ENCODE results near the gene CERKL.

The CERKL gene

GRCh38 chr2:181576431-181576830 lies 80.5 kb downstream of the CERKL start:
- no peak overlapping the region for H3K4me3 ChIP-seq (ENCODE audit: low read length, poor library complexity, severe bottlenecking)
- no peaks in the 10 kb centered on the region for H3K9me3 ChIP-seq (ENCODE audit: insufficient read depth, low read depth, low read length)
- H4K20me1 ChIP-seq (ENCODE audit: insufficient read depth, low read length, poor library complexity, severe bottlenecking): no peaks in the 10 kb centered on the region
- H2AFZ ChIP-seq (ENCODE audit: low read length): no peak overlapping the region
- TF ChIP-seq CTCF (conservative IDR thresholded peaks at IDR 0.05; ENCODE audit: low read length) (no peak), EZH2phosphoT487 (IDR thresholded peaks at IDR 0.05; ENCODE audit: borderline replicate concordance) (no peak)
- H3F3A ChIP-seq (ENCODE audit: low read depth): no peaks in the 10 kb centered on the region
- H3K79me2 ChIP-seq (ENCODE audit: insufficient read depth, low read length): no peaks in the 10 kb centered on the region
- peaks cover 8% of the 10 kb centered on the region for H3K4me1 ChIP-seq (ENCODE audit: insufficient read depth, low read length, poor library complexity, severe bottlenecking)
- no peaks in the 10 kb centered on the region for H3K9me2 ChIP-seq (replicated peaks; ENCODE audit: low read depth, low read length)
- no peaks in the 10 kb centered on the region for H3K36me3 ChIP-seq (ENCODE audit: insufficient read depth, low read length)
- H3K4me2 ChIP-seq (ENCODE audit: low read depth, low read length, poor library complexity, severe bottlenecking): no peak overlapping the region
- H3K9ac ChIP-seq (ENCODE audit: low read depth, low read length, poor library complexity, severe bottlenecking): no peak overlapping the region
- no peaks in the 10 kb centered on the region for H3K27me3 ChIP-seq (ENCODE audit: insufficient read depth, low read length, poor library complexity, severe bottlenecking)

- peak overlapping the region; percentile 8 for H3K9ac ChIP-seq (ENCODE audit: low read depth, low read length, poor library complexity, severe bottlenecking)
- peak overlapping the region; percentile 63 for H2AFZ ChIP-seq (ENCODE audit: low read length)
- no peak for TF ChIP-seq EZH2phosphoT487 (IDR thresholded peaks at IDR 0.05; ENCODE audit: borderline replicate concordance)
- TF ChIP-seq CTCF (conservative IDR thresholded peaks at IDR 0.05; ENCODE audit: low read length): no peak
- H3K27me3 ChIP-seq (ENCODE audit: insufficient read depth, low read length, poor library complexity, severe bottlenecking): no peaks in the 10 kb centered on the region
- no peaks in the 10 kb centered on the region for H3K79me2 ChIP-seq (ENCODE audit: insufficient read depth, low read length)
- H3K4me1 ChIP-seq (ENCODE audit: insufficient read depth, low read length, poor library complexity, severe bottlenecking): peaks cover 12% of the 10 kb centered on the region
- H3K9me3 ChIP-seq (ENCODE audit: insufficient read depth, low read depth, low read length): no peaks in the 10 kb centered on the region
- H3K4me3 ChIP-seq (ENCODE audit: low read length, poor library complexity, severe bottlenecking): no peak overlapping the region
- H3F3A ChIP-seq (ENCODE audit: low read depth): no peaks in the 10 kb centered on the region
- H3K36me3 ChIP-seq (ENCODE audit: insufficient read depth, low read length): no peaks in the 10 kb centered on the region
- H4K20me1 ChIP-seq (ENCODE audit: insufficient read depth, low read length, poor library complexity, severe bottlenecking): no peaks in the 10 kb centered on the region
- no peaks in the 10 kb centered on the region for H3K9me2 ChIP-seq (replicated peaks; ENCODE audit: low read depth, low read length)
- H3K4me2 ChIP-seq (ENCODE audit: low read depth, low read length, poor library complexity, severe bottlenecking): peak overlapping the region; percentile 17
These were observed 81.3 kb downstream of the CERKL start for GRCh38 chr2:181575650-181576025.

GRCh38 chr2:181575024-181575649 lies 81.8 kb downstream of the CERKL start:
- Histone ChIP-seq H2AFZ (ENCODE audit: low read length) (peak overlapping the region; percentile 63), H3F3A (ENCODE audit: low read depth) (no peaks in the 10 kb centered on the region)

More at GRCh38 chr2:181575024-181575649, 81.8 kb downstream of the CERKL start:
- H3K4me1 ChIP-seq (ENCODE audit: insufficient read depth, low read length, poor library complexity, severe bottlenecking): peaks cover 12% of the 10 kb centered on the region
- H3K9me3 ChIP-seq (ENCODE audit: insufficient read depth, low read depth, low read length): no peaks in the 10 kb centered on the region
- peak overlapping the region; percentile 8 for H3K9ac ChIP-seq (ENCODE audit: low read depth, low read length, poor library complexity, severe bottlenecking)
- H3K9me2 ChIP-seq (replicated peaks; ENCODE audit: low read depth, low read length): no peaks in the 10 kb centered on the region
- no peaks in the 10 kb centered on the region for H3K27me3 ChIP-seq (ENCODE audit: insufficient read depth, low read length, poor library complexity, severe bottlenecking)
- H4K20me1 ChIP-seq (ENCODE audit: insufficient read depth, low read length, poor library complexity, severe bottlenecking): no peaks in the 10 kb centered on the region
- H3K4me2 ChIP-seq (ENCODE audit: low read depth, low read length, poor library complexity, severe bottlenecking): peak overlapping the region; percentile 17
- H3K36me3 ChIP-seq (ENCODE audit: insufficient read depth, low read length): no peaks in the 10 kb centered on the region
- no peak overlapping the region for H3K4me3 ChIP-seq (ENCODE audit: low read length, poor library complexity, severe bottlenecking)
- TF ChIP-seq EZH2phosphoT487 (IDR thresholded peaks at IDR 0.05; ENCODE audit: borderline replicate concordance): no peak
- no peak for TF ChIP-seq CTCF (conservative IDR thresholded peaks at IDR 0.05; ENCODE audit: low read length)
- H3K79me2 ChIP-seq (ENCODE audit: insufficient read depth, low read length): no peaks in the 10 kb centered on the region

All from Loucy (cell line).